KMS-11 (cell line): ENCODE results near the gene MYBPC2.

Source experiments
- H2AFZ ChIP-seq: fragments of 200-600 bp; sonication (generic); 2 replicates; pipeline ENCODE4 v1.6.1; 2016; ENCODE audit warnings: antibody characterized with exemption, mixed run types, low read depth
- H3K27ac ChIP-seq: fragments of 200-600 bp; sonication (generic); 2 replicates; pipeline ENCODE4 v1.6.1; 2016; ENCODE audit warnings: mild to moderate bottlenecking, mixed run types
- H3K27me3 ChIP-seq: fragments of 200-600 bp; sonication (generic); 2 replicates; pipeline ENCODE4 v1.6.1; 2017; ENCODE audit warnings: mild to moderate bottlenecking, low read depth, mixed run types, moderate library complexity; ENCODE audit not compliant: insufficient read depth
- H3K36me3 ChIP-seq: fragments of 200-600 bp; sonication (generic); 2 replicates; pipeline ENCODE4 v1.6.1; 2017; ENCODE audit warnings: mild to moderate bottlenecking, mixed run types; ENCODE audit not compliant: insufficient read depth
- H3K4me1 ChIP-seq: fragments of 200-600 bp; sonication (generic); 2 replicates; pipeline ENCODE4 v1.6.1; 2016; ENCODE audit warnings: mild to moderate bottlenecking, low read depth, mixed run types; ENCODE audit not compliant: poor library complexity, severe bottlenecking
- H3K4me2 ChIP-seq: fragments of 200-600 bp; sonication (generic); 2 replicates; pipeline ENCODE4 v1.7.0; 2016; ENCODE audit warnings: mild to moderate bottlenecking, mixed run types
- H3K4me3 ChIP-seq: fragments of 200-600 bp; sonication (generic); IDR thresholded peaks from 2 replicates; pipeline ENCODE4 v1.6.1; 2017; ENCODE audit warnings: low read depth, low read length, mixed read lengths; ENCODE audit not compliant: insufficient read depth
- H3K79me2 ChIP-seq: fragments of 200-600 bp; sonication (generic); 2 replicates; pipeline ENCODE4 v1.6.1; 2016; ENCODE audit warnings: low read depth, mixed run types; ENCODE audit not compliant: insufficient read depth
- H3K9ac ChIP-seq: fragments of 200-600 bp; sonication (generic); 2 replicates; pipeline ENCODE4 v1.6.1; 2016; ENCODE audit warnings: mild to moderate bottlenecking, mixed run types
- H4K20me1 ChIP-seq: fragments of 200-600 bp; sonication (generic); 2 replicates; pipeline ENCODE4 v1.6.1; 2016; ENCODE audit warnings: mild to moderate bottlenecking, mixed run types; ENCODE audit not compliant: insufficient read depth
- CTCF ChIP-seq: fragments of 200-600 bp; sonication (generic); conservative IDR thresholded peaks from 2 replicates; pipeline ENCODE4 v1.6.1; 2017; ENCODE audit warnings: low read depth, mild to moderate bottlenecking, antibody characterized with exemption, low read length, moderate library complexity, mixed read lengths

Gene MYBPC2

GRCh38 chr19:50513746-50514345, 81.2 kb downstream of the MYBPC2 start, which contains the start of gene ASPDH:
Gene ASPDH, minus strand, starts transcription at chr19:50513913. Its CDS starts 90 bp downstream, at chr19:50513823.
- Histone ChIP-seq H3K79me2 (no peaks in the 10 kb centered on the region; the same call in 1 of the 2 replicates), H3K27me3 (peaks cover 10% of the 10 kb centered on the region; the same call in 1 of the 2 replicates), H3K4me1 (no peaks in the 10 kb centered on the region), H3K27ac (no peak within 1 kb of the TSS), H2AFZ (no peak within 1 kb of the TSS), H4K20me1 (no peaks in the 10 kb centered on the region), H3K4me3 (no peak within 1 kb of the TSS), H3K4me2 (no peak within 1 kb of the TSS), H3K36me3 (no peaks in the 10 kb centered on the region), H3K9ac (no peak within 1 kb of the TSS)
- TF ChIP-seq CTCF, result no peak

- H3K36me3 ChIP-seq, result no peaks in the 10 kb centered on the region
- H3K27ac ChIP-seq, result no peak overlapping the region
- H3K27me3 ChIP-seq, result peaks cover 12% of the 10 kb centered on the region; the same call in 1 of the 2 replicates
- no peaks in the 10 kb centered on the region; the same call in 1 of the 2 replicates for H3K79me2 ChIP-seq
- H4K20me1 ChIP-seq, result no peaks in the 10 kb centered on the region
- H3K4me1 ChIP-seq, result no peaks in the 10 kb centered on the region
- H2AFZ ChIP-seq, result no peak overlapping the region
- H3K4me2 ChIP-seq, result no peak overlapping the region
- no peak overlapping the region for H3K4me3 ChIP-seq
- no peak for TF ChIP-seq CTCF
- no peak overlapping the region for H3K9ac ChIP-seq
Observed at GRCh38 chr19:50514346-50515167, 81.9 kb downstream of the MYBPC2 start.

- Histone ChIP-seq H2AFZ (no peak overlapping the region), H3K36me3 (no peaks in the 10 kb centered on the region), H3K4me2 (no peak overlapping the region), H4K20me1 (no peaks in the 10 kb centered on the region), H3K4me3 (no peak overlapping the region), H3K27me3 (peaks cover 16% of the 10 kb centered on the region; the same call in 1 of the 2 replicates), H3K27ac (no peak overlapping the region), H3K9ac (no peak overlapping the region), H3K4me1 (no peaks in the 10 kb centered on the region), H3K79me2 (no peaks in the 10 kb centered on the region; the same call in 1 of the 2 replicates)
- no peak for TF ChIP-seq CTCF
Observed at GRCh38 chr19:50515168-50515561, 82.5 kb downstream of the MYBPC2 start.
